Measurements from ENCODE around the gene SELENBP1. TPM values are rescaled to one million over a fixed set of nuclear protein-coding genes. Genes with fewer than 3 reads are reported as not detected.

Gene SELENBP1
- polyA plus RNA-seq, 1 donor from 2014 or later: not detected

- Histone ChIP-seq H3K79me2 (replicated peaks; ENCODE audit: insufficient read depth, low read length) (no peaks in the 10 kb centered on the region), H3K36me3 (ENCODE audit: insufficient read depth, low read length) (no peaks in the 10 kb centered on the region), H3K27ac (ENCODE audit: low read length) (no peak overlapping the region), H4K20me1 (ENCODE audit: insufficient read depth) (no peaks in the 10 kb centered on the region), H3K4me3 (ENCODE audit: low read length) (no peak overlapping the region), H3F3A (ENCODE audit: insufficient read depth, low read length, poor library complexity, severe bottlenecking) (no peaks in the 10 kb centered on the region), H3K27me3 (ENCODE audit: insufficient read depth, low read depth, low read length) (no peaks in the 10 kb centered on the region), H3K9me2 (ENCODE audit: insufficient read depth, low read length) (no peaks in the 10 kb centered on the region), H3K4me2 (ENCODE audit: low read length) (no peak overlapping the region), H2AFZ (ENCODE audit: low read depth, low read length) (no peak overlapping the region), H3K9me3 (ENCODE audit: low read length) (no peaks in the 10 kb centered on the region), H3K9ac (ENCODE audit: low read length) (no peak overlapping the region)
- TF ChIP-seq EP300 (conservative IDR thresholded peaks at IDR 0.05; ENCODE audit: poor library complexity, severe bottlenecking) (no peak), CTCF (IDR thresholded peaks at IDR 0.05; ENCODE audit: poor library complexity, severe bottlenecking) (no peak), TAF1 (IDR thresholded peaks at IDR 0.05; ENCODE audit: low read depth) (no peak), REST (IDR thresholded peaks at IDR 0.05; ENCODE audit: borderline replicate concordance) (no peak), SMC3 (conservative IDR thresholded peaks at IDR 0.05; ENCODE audit: poor library complexity) (no peak), EZH2 (IDR thresholded peaks at IDR 0.05; ENCODE audit: borderline replicate concordance, insufficient read depth, low read length, poor library complexity, severe bottlenecking) (no peak), POLR2AphosphoS5 (IDR thresholded peaks at IDR 0.05) (no peak), MXI1 (conservative IDR thresholded peaks at IDR 0.05; ENCODE audit: poor library complexity, severe bottlenecking) (no peak), RAD21 (conservative IDR thresholded peaks at IDR 0.05) (no peak)
Observed at GRCh38 chr1:151369621-151370048, 2.9 kb downstream of the SELENBP1 start.

- H3K79me2 ChIP-seq (replicated peaks; ENCODE audit: insufficient read depth, low read length): no peaks in the 10 kb centered on the region
- H3K9me2 ChIP-seq (ENCODE audit: insufficient read depth, low read length): no peaks in the 10 kb centered on the region
- no peak overlapping the region for H3K9ac ChIP-seq (ENCODE audit: low read length)
- H2AFZ ChIP-seq (ENCODE audit: low read depth, low read length): no peak overlapping the region
- no peak overlapping the region for H3K27ac ChIP-seq (ENCODE audit: low read length)
- H3K27me3 ChIP-seq (ENCODE audit: insufficient read depth, low read depth, low read length): no peaks in the 10 kb centered on the region
- H3K4me3 ChIP-seq (ENCODE audit: low read length): no peak overlapping the region
- no peaks in the 10 kb centered on the region for H4K20me1 ChIP-seq (ENCODE audit: insufficient read depth)
- TF ChIP-seq TAF1 (IDR thresholded peaks at IDR 0.05; ENCODE audit: low read depth) (no peak), RAD21 (conservative IDR thresholded peaks at IDR 0.05) (no peak), SMC3 (conservative IDR thresholded peaks at IDR 0.05; ENCODE audit: poor library complexity) (no peak), EZH2 (IDR thresholded peaks at IDR 0.05; ENCODE audit: borderline replicate concordance, insufficient read depth, low read length, poor library complexity, severe bottlenecking) (no peak), REST (IDR thresholded peaks at IDR 0.05; ENCODE audit: borderline replicate concordance) (no peak), EP300 (conservative IDR thresholded peaks at IDR 0.05; ENCODE audit: poor library complexity, severe bottlenecking) (no peak), POLR2AphosphoS5 (IDR thresholded peaks at IDR 0.05) (no peak), CTCF (IDR thresholded peaks at IDR 0.05; ENCODE audit: poor library complexity, severe bottlenecking) (no peak), MXI1 (conservative IDR thresholded peaks at IDR 0.05; ENCODE audit: poor library complexity, severe bottlenecking) (no peak)
- no peaks in the 10 kb centered on the region for H3K9me3 ChIP-seq (ENCODE audit: low read length)
- H3F3A ChIP-seq (ENCODE audit: insufficient read depth, low read length, poor library complexity, severe bottlenecking): no peaks in the 10 kb centered on the region
- no peaks in the 10 kb centered on the region for H3K36me3 ChIP-seq (ENCODE audit: insufficient read depth, low read length)
- no peak overlapping the region for H3K4me2 ChIP-seq (ENCODE audit: low read length)
Observed at GRCh38 chr1:151369302-151369610, 3.2 kb downstream of the SELENBP1 start.
